ENCODE results near the gene SNX4.
"Not testable (repeated sequence)": the region's sequence is repeated elsewhere in the genome, so short reads cannot be mapped to it uniquely, and the experiment has no call there.

SNX4 gene

DNA sequence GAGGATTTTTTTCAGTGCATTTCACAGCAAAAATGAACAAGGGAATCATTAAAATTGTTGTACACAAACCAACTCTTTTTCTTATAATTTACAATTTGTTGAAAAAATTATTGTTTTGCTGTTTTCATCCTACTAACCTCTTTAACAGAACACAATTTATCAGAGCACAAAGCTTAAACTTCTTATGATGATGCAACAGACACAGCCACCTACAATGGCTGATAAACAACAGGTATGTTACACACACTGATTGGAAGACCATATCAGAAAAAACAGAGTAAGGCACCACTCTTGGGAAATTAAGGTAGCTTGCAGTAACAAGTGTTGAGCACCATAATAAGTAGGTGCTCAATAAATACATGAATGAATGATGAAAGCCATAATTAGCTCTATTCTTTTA, 8.9 kb upstream of the SNX4 start:
- TF ChIP-seq GLIS3 (CRISPR knock-in tag; IDR thresholded peaks at IDR 0.05) (no peak), ESRRG (CRISPR knock-in tag; IDR thresholded peaks at IDR 0.05) (no peak), ZNF8 (CRISPR knock-in tag; IDR thresholded peaks at IDR 0.05) (no peak), BACH2 (CRISPR knock-in tag; IDR thresholded peaks at IDR 0.05; ENCODE audit: borderline replicate concordance) (no peak), SNAI2 (CRISPR knock-in tag; IDR thresholded peaks at IDR 0.05) (no peak), ZNF565 (CRISPR knock-in tag; conservative IDR thresholded peaks at IDR 0.05; ENCODE audit: low read depth) (no peak), OSR1 (CRISPR knock-in tag; IDR thresholded peaks at IDR 0.05) (no peak), TOX (CRISPR knock-in tag; IDR thresholded peaks at IDR 0.05; ENCODE audit: borderline replicate concordance) (no peak), ISL1 (CRISPR knock-in tag; IDR thresholded peaks at IDR 0.05) (no peak), TCF4 (CRISPR knock-in tag; IDR thresholded peaks at IDR 0.05; ENCODE audit: borderline replicate concordance) (no peak), ZFP3 (CRISPR knock-in tag; IDR thresholded peaks at IDR 0.05) (no peak), CSDC2 (CRISPR knock-in tag; IDR thresholded peaks at IDR 0.05) (no peak), PPARA (CRISPR knock-in tag; IDR thresholded peaks at IDR 0.05; ENCODE audit: borderline replicate concordance) (no peak), ARNTL (CRISPR knock-in tag; IDR thresholded peaks at IDR 0.05; ENCODE audit: borderline replicate concordance, low read depth) (no peak), ZC3H10 (CRISPR knock-in tag; IDR thresholded peaks at IDR 0.05) (no peak), ZNF70 (CRISPR knock-in tag; IDR thresholded peaks at IDR 0.05) (no peak)
- TF ChIP-seq, protein P1, sequence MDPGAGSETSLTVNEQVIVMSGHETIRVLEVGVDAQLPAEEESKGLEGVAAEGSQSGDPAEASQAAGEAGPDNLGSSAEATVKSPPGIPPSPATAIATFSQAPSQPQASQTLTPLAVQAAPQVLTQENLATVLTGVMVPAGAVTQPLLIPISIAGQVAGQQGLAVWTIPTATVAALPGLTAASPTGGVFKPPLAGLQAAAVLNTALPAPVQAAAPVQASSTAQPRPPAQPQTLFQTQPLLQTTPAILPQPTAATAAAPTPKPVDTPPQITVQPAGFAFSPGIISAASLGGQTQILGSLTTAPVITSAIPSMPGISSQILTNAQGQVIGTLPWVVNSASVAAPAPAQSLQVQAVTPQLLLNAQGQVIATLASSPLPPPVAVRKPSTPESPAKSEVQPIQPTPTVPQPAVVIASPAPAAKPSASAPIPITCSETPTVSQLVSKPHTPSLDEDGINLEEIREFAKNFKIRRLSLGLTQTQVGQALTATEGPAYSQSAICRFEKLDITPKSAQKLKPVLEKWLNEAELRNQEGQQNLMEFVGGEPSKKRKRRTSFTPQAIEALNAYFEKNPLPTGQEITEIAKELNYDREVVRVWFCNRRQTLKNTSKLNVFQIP (CRISPR knock-in tag; IDR thresholded peaks at IDR 0.05; ENCODE audit: borderline replicate concordance, low read depth) = no peak
- TF ChIP-seq, protein P2, sequence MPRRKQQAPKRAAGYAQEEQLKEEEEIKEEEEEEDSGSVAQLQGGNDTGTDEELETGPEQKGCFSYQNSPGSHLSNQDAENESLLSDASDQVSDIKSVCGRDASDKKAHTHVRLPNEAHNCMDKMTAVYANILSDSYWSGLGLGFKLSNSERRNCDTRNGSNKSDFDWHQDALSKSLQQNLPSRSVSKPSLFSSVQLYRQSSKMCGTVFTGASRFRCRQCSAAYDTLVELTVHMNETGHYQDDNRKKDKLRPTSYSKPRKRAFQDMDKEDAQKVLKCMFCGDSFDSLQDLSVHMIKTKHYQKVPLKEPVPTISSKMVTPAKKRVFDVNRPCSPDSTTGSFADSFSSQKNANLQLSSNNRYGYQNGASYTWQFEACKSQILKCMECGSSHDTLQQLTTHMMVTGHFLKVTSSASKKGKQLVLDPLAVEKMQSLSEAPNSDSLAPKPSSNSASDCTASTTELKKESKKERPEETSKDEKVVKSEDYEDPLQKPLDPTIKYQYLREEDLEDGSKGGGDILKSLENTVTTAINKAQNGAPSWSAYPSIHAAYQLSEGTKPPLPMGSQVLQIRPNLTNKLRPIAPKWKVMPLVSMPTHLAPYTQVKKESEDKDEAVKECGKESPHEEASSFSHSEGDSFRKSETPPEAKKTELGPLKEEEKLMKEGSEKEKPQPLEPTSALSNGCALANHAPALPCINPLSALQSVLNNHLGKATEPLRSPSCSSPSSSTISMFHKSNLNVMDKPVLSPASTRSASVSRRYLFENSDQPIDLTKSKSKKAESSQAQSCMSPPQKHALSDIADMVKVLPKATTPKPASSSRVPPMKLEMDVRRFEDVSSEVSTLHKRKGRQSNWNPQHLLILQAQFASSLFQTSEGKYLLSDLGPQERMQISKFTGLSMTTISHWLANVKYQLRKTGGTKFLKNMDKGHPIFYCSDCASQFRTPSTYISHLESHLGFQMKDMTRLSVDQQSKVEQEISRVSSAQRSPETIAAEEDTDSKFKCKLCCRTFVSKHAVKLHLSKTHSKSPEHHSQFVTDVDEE (CRISPR knock-in tag; IDR thresholded peaks at IDR 0.05) = no peak
- TF ChIP-seq, protein P3, sequence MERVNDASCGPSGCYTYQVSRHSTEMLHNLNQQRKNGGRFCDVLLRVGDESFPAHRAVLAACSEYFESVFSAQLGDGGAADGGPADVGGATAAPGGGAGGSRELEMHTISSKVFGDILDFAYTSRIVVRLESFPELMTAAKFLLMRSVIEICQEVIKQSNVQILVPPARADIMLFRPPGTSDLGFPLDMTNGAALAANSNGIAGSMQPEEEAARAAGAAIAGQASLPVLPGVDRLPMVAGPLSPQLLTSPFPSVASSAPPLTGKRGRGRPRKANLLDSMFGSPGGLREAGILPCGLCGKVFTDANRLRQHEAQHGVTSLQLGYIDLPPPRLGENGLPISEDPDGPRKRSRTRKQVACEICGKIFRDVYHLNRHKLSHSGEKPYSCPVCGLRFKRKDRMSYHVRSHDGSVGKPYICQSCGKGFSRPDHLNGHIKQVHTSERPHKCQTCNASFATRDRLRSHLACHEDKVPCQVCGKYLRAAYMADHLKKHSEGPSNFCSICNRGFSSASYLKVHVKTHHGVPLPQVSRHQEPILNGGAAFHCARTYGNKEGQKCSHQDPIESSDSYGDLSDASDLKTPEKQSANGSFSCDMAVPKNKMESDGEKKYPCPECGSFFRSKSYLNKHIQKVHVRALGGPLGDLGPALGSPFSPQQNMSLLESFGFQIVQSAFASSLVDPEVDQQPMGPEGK (CRISPR knock-in tag; IDR thresholded peaks at IDR 0.05; ENCODE audit: borderline replicate concordance) = no peak
- TF ChIP-seq, protein P4, sequence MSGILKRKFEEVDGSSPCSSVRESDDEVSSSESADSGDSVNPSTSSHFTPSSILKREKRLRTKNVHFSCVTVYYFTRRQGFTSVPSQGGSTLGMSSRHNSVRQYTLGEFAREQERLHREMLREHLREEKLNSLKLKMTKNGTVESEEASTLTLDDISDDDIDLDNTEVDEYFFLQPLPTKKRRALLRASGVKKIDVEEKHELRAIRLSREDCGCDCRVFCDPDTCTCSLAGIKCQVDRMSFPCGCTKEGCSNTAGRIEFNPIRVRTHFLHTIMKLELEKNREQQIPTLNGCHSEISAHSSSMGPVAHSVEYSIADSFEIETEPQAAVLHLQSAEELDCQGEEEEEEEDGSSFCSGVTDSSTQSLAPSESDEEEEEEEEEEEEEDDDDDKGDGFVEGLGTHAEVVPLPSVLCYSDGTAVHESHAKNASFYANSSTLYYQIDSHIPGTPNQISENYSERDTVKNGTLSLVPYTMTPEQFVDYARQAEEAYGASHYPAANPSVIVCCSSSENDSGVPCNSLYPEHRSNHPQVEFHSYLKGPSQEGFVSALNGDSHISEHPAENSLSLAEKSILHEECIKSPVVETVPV (CRISPR knock-in tag; IDR thresholded peaks at IDR 0.05) = no peak
- ATAC-seq = no peak

DNA sequence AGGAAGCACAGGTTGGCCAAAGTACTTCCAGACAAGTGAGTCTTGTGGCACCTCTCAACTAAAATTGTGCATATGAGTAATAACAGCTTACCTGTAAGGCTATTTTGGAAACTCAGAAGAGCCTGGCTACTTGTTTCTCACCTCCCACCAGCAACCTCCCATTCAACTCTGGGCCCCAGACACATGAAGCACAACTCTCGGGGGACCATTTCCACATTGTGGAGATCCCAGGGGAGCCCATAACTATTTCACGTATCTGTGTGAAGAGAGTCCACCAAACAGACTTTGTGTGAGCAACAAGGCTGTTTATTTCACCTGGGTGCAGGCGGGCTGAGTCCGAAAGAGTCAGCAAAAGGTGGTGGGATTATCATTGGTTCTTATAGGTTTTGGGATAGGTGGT, 5.2 kb upstream of the SNX4 start:
- TF ChIP-seq SNAI2 (CRISPR knock-in tag; IDR thresholded peaks at IDR 0.05) = no peak
- TF ChIP-seq, protein P2 (CRISPR knock-in tag; IDR thresholded peaks at IDR 0.05) = no peak
- TF ChIP-seq, protein P1 (CRISPR knock-in tag; IDR thresholded peaks at IDR 0.05; ENCODE audit: borderline replicate concordance, low read depth) = no peak
- no peak for ATAC-seq

DNA sequence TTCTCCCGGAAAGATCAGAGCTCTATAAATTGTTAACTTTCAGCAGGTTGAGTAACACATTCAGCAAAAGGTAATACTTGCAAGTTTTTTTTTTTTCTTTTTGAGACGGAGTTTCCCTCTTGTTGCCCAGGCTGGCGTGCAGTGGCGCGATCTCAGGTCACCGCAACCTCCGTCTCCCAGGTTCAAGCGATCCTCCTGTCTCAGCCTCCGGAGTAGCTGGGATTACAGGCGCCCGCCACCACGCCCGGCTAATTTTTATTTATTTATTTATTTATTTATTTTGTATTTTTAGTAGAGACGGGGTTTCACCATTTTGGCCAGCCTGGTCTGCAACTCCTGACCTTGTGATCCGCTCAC, 539 bp upstream of the SNX4 start:
- ATAC-seq = not testable (repeated sequence)
